H1 (cell line): ENCODE data around the gene MSI2. TPM values are rescaled to one million over a fixed set of nuclear protein-coding genes. Genes with fewer than 3 reads are reported as not detected.
A peak's percentile ranks its signal among the peaks of the same experiment; 100 is the strongest.

Experiments used
- CTCF ChIA-PET: fragments of 300-600 bp; sonication (Branson Sonifier 250); formaldehyde crosslinking; loops from one replicate; lab custom pipeline; 2021; ENCODE audit not compliant: partially characterized antibody; lab: Charles Lee
- POLR2A ChIA-PET: fragments of 300-600 bp; sonication (Branson Sonifier 250); formaldehyde crosslinking; loops from one replicate; lab custom pipeline; 2021; ENCODE audit warnings: inconsistent platforms; ENCODE audit not compliant: partially characterized antibody; lab: Charles Lee
- DNase-seq, 2 experiments: peaks; one replicate each; pipeline versions ENCODE4 v3.0.0 to v3.0.0-alpha.2; 2010 to 2022; ENCODE audit warnings: low spot score in 2 of 2, low read depth in 1 of 2, mixed read lengths in 1 of 2
- FAIRE-seq: peaks from 2 replicates; lab custom pipeline; 2011; peaks lifted over from hg19 to GRCh38; lab: Jason Lieb, UNC
- H2AFZ ChIP-seq: 2 replicates; pipeline ENCODE4 v1.8.1; 2012; ENCODE audit warnings: low read length, inconsistent platforms
- H2AK5ac ChIP-seq: 2 replicates; pipeline ENCODE4 v1.6.1; 2013; ENCODE audit warnings: low read depth, low read length
- H2BK120ac ChIP-seq: replicated peaks from 2 replicates; pipeline ENCODE3; 2013; ENCODE audit warnings: low read depth, low read length, inconsistent platforms
- H2BK12ac ChIP-seq: 2 replicates; pipeline ENCODE4 v1.6.1; 2013; ENCODE audit warnings: low read depth, low read length
- H2BK15ac ChIP-seq: 2 replicates; pipeline ENCODE4 v1.6.1; 2013; ENCODE audit warnings: low read length
- H2BK20ac ChIP-seq: 2 replicates; pipeline ENCODE4 v1.6.1; 2013; ENCODE audit warnings: low read length
- H2BK5ac ChIP-seq: 2 replicates; pipeline ENCODE4 v1.6.1; 2013; ENCODE audit warnings: low read depth, low read length
- H3K14ac ChIP-seq: 2 replicates; pipeline ENCODE4 v1.6.1; 2013; ENCODE audit warnings: inconsistent platforms; ENCODE audit not compliant: insufficient read length
- H3K18ac ChIP-seq: 2 replicates; pipeline ENCODE4 v1.6.1; 2013; ENCODE audit warnings: low read length; ENCODE audit errors: extremely low read depth
- H3K23ac ChIP-seq: 2 replicates; pipeline ENCODE4 v1.6.1; 2013; ENCODE audit warnings: inconsistent platforms; ENCODE audit not compliant: insufficient read length
- H3K23me2 ChIP-seq: 2 replicates; pipeline ENCODE4 v1.6.1; 2013; ENCODE audit warnings: low read depth, low read length
- H3K27ac ChIP-seq: 2 replicates; pipeline ENCODE4 v1.6.1; 2011; ENCODE audit warnings: low read depth, low read length, inconsistent platforms
- H3K27me3 ChIP-seq, 4 experiments: replicated peaks in 1 of 4; 1 replicate in 1 of 4; 2 replicates in 3 of 4; pipeline versions ENCODE4 v1.6.1 to v1.8.1; 2011 to 2013; ENCODE audit warnings: low read length in 3 of 4, mild to moderate bottlenecking in 3 of 4, inconsistent platforms in 2 of 4, mixed read lengths in 2 of 4, moderate library complexity in 1 of 4; ENCODE audit not compliant: control insufficient read depth in 3 of 4, insufficient read depth in 3 of 4; ENCODE audit errors: extremely low read depth in 1 of 4
- H3K36me3 ChIP-seq, 4 experiments: 2 replicates each; pipeline versions ENCODE4 v1.6.1 to v1.8.1; 2011 to 2013; ENCODE audit warnings: mild to moderate bottlenecking in 4 of 4, low read length in 3 of 4, moderate library complexity in 2 of 4, control low read depth in 1 of 4, inconsistent platforms in 1 of 4; ENCODE audit not compliant: insufficient read depth in 4 of 4, control insufficient read depth in 2 of 4
- H3K4ac ChIP-seq: replicated peaks from 2 replicates; pipeline ENCODE3; 2013; ENCODE audit warnings: low read length, low read depth, mixed read lengths, inconsistent platforms; ENCODE audit not compliant: insufficient read length
- H3K4me1 ChIP-seq, 4 experiments: replicated peaks in 1 of 4; 1 replicate in 1 of 4; 2 replicates in 3 of 4; pipeline versions ENCODE4 v1.6.1 to v1.8.1; 2011 to 2013; ENCODE audit warnings: low read length in 3 of 4, inconsistent platforms in 2 of 4, mixed read lengths in 1 of 4; ENCODE audit not compliant: insufficient read depth in 4 of 4, control insufficient read depth in 3 of 4
- H3K4me2 ChIP-seq, 2 experiments: 2 replicates each; pipeline versions ENCODE4 v1.6.1 to v1.8.1; 2011 to 2013; ENCODE audit warnings: low read depth in 2 of 2, low read length in 2 of 2, control low read depth in 1 of 2, inconsistent platforms in 1 of 2, mild to moderate bottlenecking in 1 of 2; ENCODE audit not compliant: insufficient read depth in 1 of 2
- H3K4me3 ChIP-seq, 4 experiments: fragments of 200-600, 300-600 bp in 1 of 4; sonication (generic), shearing (Covaris generic), sonication (Bioruptor Twin) in 1 of 4; 2 replicates each; pipeline versions ENCODE4 v1.5.1 to v1.8.1; 2011 to 2016; ENCODE audit warnings: low read length in 4 of 4, low read depth in 3 of 4, control low read depth in 2 of 4, inconsistent platforms in 2 of 4, mild to moderate bottlenecking in 2 of 4, mixed read lengths in 1 of 4, moderate library complexity in 1 of 4; ENCODE audit not compliant: insufficient read depth in 2 of 4; ENCODE audit errors: extremely low read depth in 1 of 4
- H3K56ac ChIP-seq: replicated peaks from 2 replicates; pipeline ENCODE3; 2013; ENCODE audit warnings: low read depth, mild to moderate bottlenecking, mixed read lengths, low read length, inconsistent platforms; ENCODE audit not compliant: insufficient read length
- H3K79me1 ChIP-seq: 2 replicates; pipeline ENCODE4 v1.6.1; 2013; ENCODE audit warnings: low read depth, low read length, control low read depth
- H3K79me2 ChIP-seq, 2 experiments: 2 replicates each; pipeline versions ENCODE4 v1.6.1 to v1.8.1; 2012 to 2013; ENCODE audit warnings: low read length in 2 of 2, mild to moderate bottlenecking in 2 of 2, inconsistent platforms in 1 of 2; ENCODE audit not compliant: insufficient read depth in 2 of 2, control insufficient read depth in 1 of 2
- H3K9ac ChIP-seq, 4 experiments: replicated peaks in 1 of 4; 1 replicate in 1 of 4; 2 replicates in 3 of 4; pipeline versions ENCODE4 v1.6.1 to v1.8.1; 2011 to 2013; ENCODE audit warnings: low read depth in 3 of 4, low read length in 3 of 4, control low read depth in 2 of 4, mild to moderate bottlenecking in 2 of 4, moderate library complexity in 2 of 4, inconsistent platforms in 1 of 4; ENCODE audit errors: extremely low read depth in 1 of 4
- H3K9me3 ChIP-seq, 2 experiments: 2 replicates each; pipeline versions ENCODE4 v1.6.1 to v1.8.1; 2012 to 2013; ENCODE audit warnings: mild to moderate bottlenecking in 2 of 2, moderate library complexity in 2 of 2, control low read depth in 1 of 2, inconsistent platforms in 1 of 2, low read depth in 1 of 2, low read length in 1 of 2, mixed read lengths in 1 of 2; ENCODE audit not compliant: insufficient read depth in 2 of 2
- H4K20me1 ChIP-seq, 2 experiments: replicated peaks in 1 of 2; 2 replicates each; pipeline versions ENCODE3 to v1.8.1; 2011 to 2013; ENCODE audit warnings: inconsistent platforms in 2 of 2, low read length in 2 of 2, mild to moderate bottlenecking in 1 of 2; ENCODE audit not compliant: insufficient read depth in 2 of 2, control insufficient read depth in 1 of 2
- H4K5ac ChIP-seq: 2 replicates; pipeline ENCODE4 v1.6.1; 2013; ENCODE audit warnings: low read length, low read depth, mixed read lengths, inconsistent platforms; ENCODE audit not compliant: insufficient read length
- H4K8ac ChIP-seq: 2 replicates; pipeline ENCODE4 v1.8.0; 2013; ENCODE audit warnings: mild to moderate bottlenecking, moderate library complexity, low read length, inconsistent platforms; ENCODE audit not compliant: insufficient read depth; ENCODE audit errors: extremely low read depth
- H4K91ac ChIP-seq: replicated peaks from 2 replicates; pipeline ENCODE3; 2013; ENCODE audit warnings: low read length, mixed read lengths, inconsistent platforms; ENCODE audit not compliant: insufficient read length
- EP300 ChIP-seq, 2 experiments: IDR thresholded peaks; 1 replicate in 1 of 2; 2 replicates in 1 of 2; pipeline ENCODE4 v1.6.1; 2011 to 2012; ENCODE audit warnings: low read depth in 2 of 2, low read length in 2 of 2, mild to moderate bottlenecking in 2 of 2, borderline replicate concordance in 1 of 2, inconsistent platforms in 1 of 2, moderate library complexity in 1 of 2
- HDAC6 ChIP-seq: IDR thresholded peaks from one replicate; pipeline ENCODE4 v1.7.1; 2012; ENCODE audit warnings: low read depth, mild to moderate bottlenecking, inconsistent platforms, low read length, moderate library complexity
- KDM1A ChIP-seq: fragments of 200-600, 300-600 bp; sonication (generic); IDR thresholded peaks from 2 replicates; pipeline ENCODE4 v1.7.1; 2016; ENCODE audit warnings: mild to moderate bottlenecking, low read length, borderline replicate concordance
- NANOG ChIP-seq: IDR thresholded peaks from 2 replicates; pipeline ENCODE4 v1.6.1; 2011; ENCODE audit warnings: low read length, low read depth, mild to moderate bottlenecking, inconsistent platforms; ENCODE audit not compliant: insufficient read depth, poor library complexity, severe bottlenecking
- SP2 ChIP-seq: IDR thresholded peaks from 2 replicates; pipeline ENCODE4 v1.6.1; 2012; ENCODE audit warnings: mild to moderate bottlenecking, low read length, inconsistent platforms
- SUZ12 ChIP-seq: fragments of 200-600 bp; sonication (generic); IDR thresholded peaks from 2 replicates; pipeline ENCODE4 v1.6.1; 2012; ENCODE audit warnings: mild to moderate bottlenecking, inconsistent platforms, low read length, moderate library complexity, mixed read lengths
- WGBS, 2 experiments: shearing (Covaris generic) in 1 of 2; methylation state at CpG; one replicate each; pipeline versions ENCODE4 v1.1.6 to v1.1.7; 2013 to 2015; ENCODE audit warnings: low lambda C conversion rate in 2 of 2, mixed read lengths in 2 of 2, inconsistent platforms in 1 of 2, low coverage in 1 of 2, missing lambda C conversion rate in 1 of 2; ENCODE audit not compliant: insufficient replicate concordance in 2 of 2, insufficient coverage in 1 of 2, insufficient read length in 1 of 2; ENCODE audit errors: extremely low coverage in 1 of 2, missing lambda C conversion rate in 1 of 2; 5-methylcytosine and 5-hydroxymethylcytosine counted together
- polyA plus RNA-seq, 7 experiments: library from polyadenylated mRNA; depleted of rRNA in 3 of 7; stranded (reverse) in 5 of 7; unstranded in 2 of 7; fragments of >200 nt in 5 of 7; fragments of 200-250 nt in 2 of 7; gene quantifications; 1 replicate in 5 of 7; 2 replicates in 1 of 7; 4 replicates in 1 of 7; pipeline versions ENCODE4 v1.2.1 to v1.2.3, GENCODE V29; 2011 to 2013; ENCODE audit warnings: missing spikeins in 2 of 7, mixed read lengths in 2 of 7
- total RNA-seq: library from RNA; stranded (reverse); fragmentation: NEBNext Ultra II Directional; extraction: Animal tissue kit (Norgen Biotek cat#: 25700); gene quantifications from 2 replicates; pipeline ENCODE4 v1.2.1, GENCODE V29; 2021

MSI2 gene
- total and polyA plus RNA-seq, 2 of the 8 experiments (the other 6 are each of a cell fraction or from before 2014, with no cell fraction given), result 36.7 to 80.6 TPM

GRCh38 chr17:57607553-57608120 lies 351.3 kb downstream of the MSI2 start:
- Histone ChIP-seq H3K27ac (0 out of 2 replicates have a peak overlapping the region, but pooled peaks have one; percentile 29), H3K79me1 (no peaks in the 10 kb centered on the region), H2BK20ac (no peak overlapping the region), H4K91ac (no peak overlapping the region), H3K23me2 (no peaks in the 10 kb centered on the region), H3K9me3 (no peaks in the 10 kb centered on the region), H3K4me3 (no peak overlapping the region), H2AK5ac (no peak overlapping the region; the same call in 1 of the 2 replicates), H3K23ac (no peak overlapping the region), H2BK15ac (no peak overlapping the region), H2BK12ac (no peak overlapping the region), H2AFZ (no peak overlapping the region), H3K18ac (0 out of 2 replicates have a peak overlapping the region, but pooled peaks have one; percentile 62), H3K56ac (no peak overlapping the region), H4K5ac (no peak overlapping the region), H2BK5ac (peak overlapping the region; percentile 52; the same call in 1 of the 2 replicates), H3K14ac (no peak overlapping the region), H3K4me1 (peaks cover 10 to 37% (median 24%) of the 10 kb centered on the region in 4 experiments), H3K36me3 (no peaks in the 10 kb centered on the region; a peak in 1 of 8 replicates), H3K27me3 (no peaks in the 10 kb centered on the region), H4K20me1 (peaks cover 0 to 5% of the 10 kb centered on the region in 2 experiments), H2BK120ac (no peak overlapping the region), H3K4ac (no peak overlapping the region), H3K9ac (no peak overlapping the region; a peak in 2 of 7 replicates), H4K8ac (no peak overlapping the region), H3K4me2 (no peak overlapping the region), H3K79me2 (no peaks in the 10 kb centered on the region)
- WGBS, 2 experiments, result 88% methylated on average over 12 of the region's 12 CpGs; no CpG with 5 or more reads in 1 of the 2 experiments
- TF ChIP-seq NANOG (no peak), SP2 (no peak), EP300 (IDR thresholded peaks at IDR 0.05; ENCODE audit: borderline replicate concordance in 1 of 2, low read depth in 2 of 2, low read length in 2 of 2) (no peak), HDAC6 (no peak), KDM1A (no peak), SUZ12 (no peak)
- CTCF ChIA-PET, result interaction anchor here (0.5 to 9.0 kb wide), 11 partner anchors 9 to 182 kb away, joined by 3 to 56 read pairs (median 4); no protein-coding TSS in a partner anchor
- no peak for DNase-seq
- POLR2A ChIA-PET, result no interaction called here
- FAIRE-seq, result no peak
